Measurements from ENCODE around the gene ATXN2. TPM values are rescaled to one million over a fixed set of nuclear protein-coding genes. Genes with fewer than 3 reads are reported as not detected.

ATXN2 gene
- total and polyA plus RNA-seq, 9 of the 15 experiments (the other 6 are each of a cell fraction or from before 2014, with no cell fraction given): 16.8 to 67.8 (median 29.3) TPM

- TF ChIP-seq ZBTB11 (CRISPR knock-in tag; IDR thresholded peaks at IDR 0.05) (no peak), MEF2A (IDR thresholded peaks at IDR 0.05; ENCODE audit: control insufficient read depth, low read depth, low read length) (no peak), ZFP36 (IDR thresholded peaks at IDR 0.05; ENCODE audit: low read depth, low read length, partially characterized antibody) (peak; percentile 98), HNRNPL (IDR thresholded peaks at IDR 0.05; ENCODE audit: low read depth, low read length) (no peak), HNRNPUL1 (IDR thresholded peaks at IDR 0.05; ENCODE audit: low read length) (no peak), POLR2H (tag; IDR thresholded peaks at IDR 0.05; ENCODE audit: low read depth) (no peak), ZNF384 (IDR thresholded peaks at IDR 0.05; ENCODE audit: low read depth, low read length) (no peak), CREB1 (IDR thresholded peaks at IDR 0.05) (no peak), CREB1 (CRISPR knock-in tag; IDR thresholded peaks at IDR 0.05) (0 out of 2 replicates have a peak, but pooled peaks have one; percentile 29), CBX2 (IDR thresholded peaks at IDR 0.05; ENCODE audit: insufficient read depth, low read length, poor library complexity, severe bottlenecking) (no peak), ELF1 (tag; IDR thresholded peaks at IDR 0.05) (no peak), ARHGAP35 (IDR thresholded peaks at IDR 0.05; ENCODE audit: partially characterized antibody) (peak; percentile 82), DNMT1 (IDR thresholded peaks at IDR 0.05) (no peak), ARID1B (IDR thresholded peaks at IDR 0.05) (peak; percentile 83), HDAC8 (tag; IDR thresholded peaks at IDR 0.05) (no peak), SOX6 (IDR thresholded peaks at IDR 0.05) (no peak), POLR2B (IDR thresholded peaks at IDR 0.05; ENCODE audit: low read depth, partially characterized antibody) (no peak), FOSL1 (tag; conservative IDR thresholded peaks at IDR 0.05) (peak; percentile 68), POLR3A (IDR thresholded peaks at IDR 0.05; ENCODE audit: borderline replicate concordance, extremely low read depth, insufficient read depth, insufficient read length) (no peak), NCOR1 (IDR thresholded peaks at IDR 0.05) (no peak), ZNF766 (CRISPR knock-in tag; conservative IDR thresholded peaks at IDR 0.05) (no peak)
- TF ChIP-seq, protein P1, sequence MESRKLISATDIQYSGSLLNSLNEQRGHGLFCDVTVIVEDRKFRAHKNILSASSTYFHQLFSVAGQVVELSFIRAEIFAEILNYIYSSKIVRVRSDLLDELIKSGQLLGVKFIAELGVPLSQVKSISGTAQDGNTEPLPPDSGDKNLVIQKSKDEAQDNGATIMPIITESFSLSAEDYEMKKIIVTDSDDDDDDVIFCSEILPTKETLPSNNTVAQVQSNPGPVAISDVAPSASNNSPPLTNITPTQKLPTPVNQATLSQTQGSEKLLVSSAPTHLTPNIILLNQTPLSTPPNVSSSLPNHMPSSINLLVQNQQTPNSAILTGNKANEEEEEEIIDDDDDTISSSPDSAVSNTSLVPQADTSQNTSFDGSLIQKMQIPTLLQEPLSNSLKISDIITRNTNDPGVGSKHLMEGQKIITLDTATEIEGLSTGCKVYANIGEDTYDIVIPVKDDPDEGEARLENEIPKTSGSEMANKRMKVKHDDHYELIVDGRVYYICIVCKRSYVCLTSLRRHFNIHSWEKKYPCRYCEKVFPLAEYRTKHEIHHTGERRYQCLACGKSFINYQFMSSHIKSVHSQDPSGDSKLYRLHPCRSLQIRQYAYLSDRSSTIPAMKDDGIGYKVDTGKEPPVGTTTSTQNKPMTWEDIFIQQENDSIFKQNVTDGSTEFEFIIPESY (CRISPR knock-in tag; IDR thresholded peaks at IDR 0.05): no peak
- TF ChIP-seq, protein P2, sequence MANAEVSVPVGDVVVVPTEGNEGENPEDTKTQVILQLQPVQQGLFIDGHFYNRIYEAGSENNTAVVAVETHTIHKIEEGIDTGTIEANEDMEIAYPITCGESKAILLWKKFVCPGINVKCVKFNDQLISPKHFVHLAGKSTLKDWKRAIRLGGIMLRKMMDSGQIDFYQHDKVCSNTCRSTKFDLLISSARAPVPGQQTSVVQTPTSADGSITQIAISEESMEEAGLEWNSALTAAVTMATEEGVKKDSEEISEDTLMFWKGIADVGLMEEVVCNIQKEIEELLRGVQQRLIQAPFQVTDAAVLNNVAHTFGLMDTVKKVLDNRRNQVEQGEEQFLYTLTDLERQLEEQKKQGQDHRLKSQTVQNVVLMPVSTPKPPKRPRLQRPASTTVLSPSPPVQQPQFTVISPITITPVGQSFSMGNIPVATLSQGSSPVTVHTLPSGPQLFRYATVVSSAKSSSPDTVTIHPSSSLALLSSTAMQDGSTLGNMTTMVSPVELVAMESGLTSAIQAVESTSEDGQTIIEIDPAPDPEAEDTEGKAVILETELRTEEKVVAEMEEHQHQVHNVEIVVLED (CRISPR knock-in tag; IDR thresholded peaks at IDR 0.05): no peak
These were observed 161.2 kb downstream of the ATXN2 start (continued) for GRCh38 chr12:111437816-111438454.

All from K562 (cell line).